ENCODE data around the gene EFNB2. TPM values are rescaled to one million over a fixed set of nuclear protein-coding genes. Genes with fewer than 3 reads are reported as not detected.

EFNB2 gene
- total and polyA plus RNA-seq, 2 of the 13 experiments (the other 11 are each of a cell fraction or from before 2014, with no cell fraction given) = 0.11 to 0.20 TPM

DNA sequence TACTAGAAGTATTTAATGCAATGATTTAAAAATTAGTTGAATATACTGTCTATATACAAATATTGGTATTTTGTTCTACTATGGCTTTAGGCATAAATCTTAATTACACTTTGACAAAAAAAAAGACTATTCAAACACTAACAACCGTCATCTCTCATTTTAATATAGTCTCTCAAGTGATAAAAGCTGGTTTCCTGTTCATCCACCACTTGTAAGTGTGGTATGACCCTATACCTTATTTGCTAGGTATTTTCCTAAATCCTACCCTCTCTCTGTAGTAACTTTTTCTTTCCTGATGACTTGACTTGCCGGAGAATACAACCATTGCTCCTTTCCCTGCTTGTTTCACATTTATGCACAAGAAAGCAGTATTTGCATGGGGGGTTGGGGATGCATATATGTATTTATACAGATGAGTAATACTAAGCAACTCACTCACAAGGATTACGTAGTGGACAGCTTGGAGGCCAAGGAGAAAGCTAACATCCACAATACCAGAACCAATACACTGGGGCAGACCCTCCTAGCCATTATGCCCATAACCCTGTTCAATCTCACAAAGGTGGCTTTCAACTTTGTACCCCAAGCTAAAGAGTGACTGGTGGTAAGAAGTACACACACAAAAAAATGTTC is 12.7 kb upstream of the EFNB2 start:
- no peak overlapping the region for H3K27ac ChIP-seq (ENCODE audit: extremely low read length, insufficient read depth, low read length)
- ChIA-PET POLR2A (no interaction called here), CTCF (ENCODE audit: low intra/inter-chr PET ratio, low total read pairs) (no interaction called here)
- WGBS (ENCODE audit: low lambda C conversion rate) = 97% methylated on average over 3 of the region's 3 CpGs
- peaks cover 2 to 49% of the 10 kb centered on the region in 2 experiments; a peak in 4 of 5 replicates for H3K36me3 ChIP-seq (replicated peaks in 1 of 2; ENCODE audit: control insufficient read depth in 1 of 2, insufficient read depth in 2 of 2, low read length in 2 of 2)
- in situ Hi-C loops (cut with HindIII; ENCODE audit: extremely low pct_ligation_motif_present, low pct_unique_long_range_greater_than_20kb) (loop anchor here (25.0 kb wide), 2 partner anchors 1136 to 1986 kb away; no protein-coding TSS in a partner anchor), intact Hi-C loops (cut with micrococcal nuclease; ENCODE audit: unreplicated experiment) (no loop called here)
- H3K9ac ChIP-seq (ENCODE audit: insufficient read depth, low read depth, low read length) = no peak overlapping the region
- H3K4me3 ChIP-seq (replicated peaks in 1 of 3; ENCODE audit: insufficient read depth in 1 of 3, low read depth in 2 of 3, low read length in 3 of 3) = no peak overlapping the region
- BruUV-seq (replicated peaks) = no TSS peak
- ATAC-seq = no peak
- H3K79me2 ChIP-seq (ENCODE audit: insufficient read depth, low read length) = peaks cover 25% of the 10 kb centered on the region
- no peaks in the 10 kb centered on the region for H3K9me3 ChIP-seq (ENCODE audit: low read length)
- peaks cover 12% of the 10 kb centered on the region; the same call in 1 of the 2 replicates for H4K20me1 ChIP-seq (ENCODE audit: insufficient read depth, low read length)
- no peak overlapping the region for H2AFZ ChIP-seq (ENCODE audit: low read length)
- DNase-seq (ENCODE audit: low spot score) = no peak
- no peak overlapping the region for H3K4me2 ChIP-seq (ENCODE audit: low read depth, low read length)
- FAIRE-seq = no peak
- H3K4me1 ChIP-seq (ENCODE audit: insufficient read depth, low read length) = no peaks in the 10 kb centered on the region
- no peaks in the 10 kb centered on the region for H3K27me3 ChIP-seq (ENCODE audit: control insufficient read depth in 1 of 2, insufficient read depth in 2 of 2, low read length in 2 of 2)
- no peak for TF ChIP-seq FOXA1 (IDR thresholded peaks at IDR 0.05)
- TF ChIP-seq FOXA1 (CRISPR knock-in tag; IDR thresholded peaks at IDR 0.05) = no peak
- TF ChIP-seq CBX2 (IDR thresholded peaks at IDR 0.05; ENCODE audit: low read depth, low read length) = no peak
- TF ChIP-seq CBX2 (CRISPR knock-in tag; IDR thresholded peaks at IDR 0.05; ENCODE audit: low read depth) = no peak
- TF ChIP-seq ZNF629 (CRISPR knock-in tag; conservative IDR thresholded peaks at IDR 0.05) = no peak
- TF ChIP-seq, protein P1, sequence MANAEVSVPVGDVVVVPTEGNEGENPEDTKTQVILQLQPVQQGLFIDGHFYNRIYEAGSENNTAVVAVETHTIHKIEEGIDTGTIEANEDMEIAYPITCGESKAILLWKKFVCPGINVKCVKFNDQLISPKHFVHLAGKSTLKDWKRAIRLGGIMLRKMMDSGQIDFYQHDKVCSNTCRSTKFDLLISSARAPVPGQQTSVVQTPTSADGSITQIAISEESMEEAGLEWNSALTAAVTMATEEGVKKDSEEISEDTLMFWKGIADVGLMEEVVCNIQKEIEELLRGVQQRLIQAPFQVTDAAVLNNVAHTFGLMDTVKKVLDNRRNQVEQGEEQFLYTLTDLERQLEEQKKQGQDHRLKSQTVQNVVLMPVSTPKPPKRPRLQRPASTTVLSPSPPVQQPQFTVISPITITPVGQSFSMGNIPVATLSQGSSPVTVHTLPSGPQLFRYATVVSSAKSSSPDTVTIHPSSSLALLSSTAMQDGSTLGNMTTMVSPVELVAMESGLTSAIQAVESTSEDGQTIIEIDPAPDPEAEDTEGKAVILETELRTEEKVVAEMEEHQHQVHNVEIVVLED (CRISPR knock-in tag; IDR thresholded peaks at IDR 0.05; ENCODE audit: borderline replicate concordance) = no peak
- TF ChIP-seq POLR2G (IDR thresholded peaks at IDR 0.05; ENCODE audit: low read depth, low read length) = no peak
- TF ChIP-seq NR2F2 (IDR thresholded peaks at IDR 0.05; ENCODE audit: borderline replicate concordance, low read depth) = no peak
- no peak for TF ChIP-seq ZNF644 (CRISPR knock-in tag; IDR thresholded peaks at IDR 0.05; ENCODE audit: low read depth)
- TF ChIP-seq, protein P2, sequence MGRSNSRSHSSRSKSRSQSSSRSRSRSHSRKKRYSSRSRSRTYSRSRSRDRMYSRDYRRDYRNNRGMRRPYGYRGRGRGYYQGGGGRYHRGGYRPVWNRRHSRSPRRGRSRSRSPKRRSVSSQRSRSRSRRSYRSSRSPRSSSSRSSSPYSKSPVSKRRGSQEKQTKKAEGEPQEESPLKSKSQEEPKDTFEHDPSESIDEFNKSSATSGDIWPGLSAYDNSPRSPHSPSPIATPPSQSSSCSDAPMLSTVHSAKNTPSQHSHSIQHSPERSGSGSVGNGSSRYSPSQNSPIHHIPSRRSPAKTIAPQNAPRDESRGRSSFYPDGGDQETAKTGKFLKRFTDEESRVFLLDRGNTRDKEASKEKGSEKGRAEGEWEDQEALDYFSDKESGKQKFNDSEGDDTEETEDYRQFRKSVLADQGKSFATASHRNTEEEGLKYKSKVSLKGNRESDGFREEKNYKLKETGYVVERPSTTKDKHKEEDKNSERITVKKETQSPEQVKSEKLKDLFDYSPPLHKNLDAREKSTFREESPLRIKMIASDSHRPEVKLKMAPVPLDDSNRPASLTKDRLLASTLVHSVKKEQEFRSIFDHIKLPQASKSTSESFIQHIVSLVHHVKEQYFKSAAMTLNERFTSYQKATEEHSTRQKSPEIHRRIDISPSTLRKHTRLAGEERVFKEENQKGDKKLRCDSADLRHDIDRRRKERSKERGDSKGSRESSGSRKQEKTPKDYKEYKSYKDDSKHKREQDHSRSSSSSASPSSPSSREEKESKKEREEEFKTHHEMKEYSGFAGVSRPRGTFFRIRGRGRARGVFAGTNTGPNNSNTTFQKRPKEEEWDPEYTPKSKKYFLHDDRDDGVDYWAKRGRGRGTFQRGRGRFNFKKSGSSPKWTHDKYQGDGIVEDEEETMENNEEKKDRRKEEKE (IDR thresholded peaks at IDR 0.05) = no peak
- TF ChIP-seq, protein P3, sequence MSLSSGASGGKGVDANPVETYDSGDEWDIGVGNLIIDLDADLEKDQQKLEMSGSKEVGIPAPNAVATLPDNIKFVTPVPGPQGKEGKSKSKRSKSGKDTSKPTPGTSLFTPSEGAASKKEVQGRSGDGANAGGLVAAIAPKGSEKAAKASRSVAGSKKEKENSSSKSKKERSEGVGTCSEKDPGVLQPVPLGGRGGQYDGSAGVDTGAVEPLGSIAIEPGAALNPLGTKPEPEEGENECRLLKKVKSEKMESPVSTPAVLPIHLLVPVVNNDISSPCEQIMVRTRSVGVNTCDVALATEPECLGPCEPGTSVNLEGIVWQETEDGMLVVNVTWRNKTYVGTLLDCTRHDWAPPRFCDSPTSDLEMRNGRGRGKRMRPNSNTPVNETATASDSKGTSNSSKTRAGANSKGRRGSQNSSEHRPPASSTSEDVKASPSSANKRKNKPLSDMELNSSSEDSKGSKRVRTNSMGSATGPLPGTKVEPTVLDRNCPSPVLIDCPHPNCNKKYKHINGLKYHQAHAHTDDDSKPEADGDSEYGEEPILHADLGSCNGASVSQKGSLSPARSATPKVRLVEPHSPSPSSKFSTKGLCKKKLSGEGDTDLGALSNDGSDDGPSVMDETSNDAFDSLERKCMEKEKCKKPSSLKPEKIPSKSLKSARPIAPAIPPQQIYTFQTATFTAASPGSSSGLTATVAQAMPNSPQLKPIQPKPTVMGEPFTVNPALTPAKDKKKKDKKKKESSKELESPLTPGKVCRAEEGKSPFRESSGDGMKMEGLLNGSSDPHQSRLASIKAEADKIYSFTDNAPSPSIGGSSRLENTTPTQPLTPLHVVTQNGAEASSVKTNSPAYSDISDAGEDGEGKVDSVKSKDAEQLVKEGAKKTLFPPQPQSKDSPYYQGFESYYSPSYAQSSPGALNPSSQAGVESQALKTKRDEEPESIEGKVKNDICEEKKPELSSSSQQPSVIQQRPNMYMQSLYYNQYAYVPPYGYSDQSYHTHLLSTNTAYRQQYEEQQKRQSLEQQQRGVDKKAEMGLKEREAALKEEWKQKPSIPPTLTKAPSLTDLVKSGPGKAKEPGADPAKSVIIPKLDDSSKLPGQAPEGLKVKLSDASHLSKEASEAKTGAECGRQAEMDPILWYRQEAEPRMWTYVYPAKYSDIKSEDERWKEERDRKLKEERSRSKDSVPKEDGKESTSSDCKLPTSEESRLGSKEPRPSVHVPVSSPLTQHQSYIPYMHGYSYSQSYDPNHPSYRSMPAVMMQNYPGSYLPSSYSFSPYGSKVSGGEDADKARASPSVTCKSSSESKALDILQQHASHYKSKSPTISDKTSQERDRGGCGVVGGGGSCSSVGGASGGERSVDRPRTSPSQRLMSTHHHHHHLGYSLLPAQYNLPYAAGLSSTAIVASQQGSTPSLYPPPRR (CRISPR knock-in tag; IDR thresholded peaks at IDR 0.05; ENCODE audit: borderline replicate concordance) = no peak
- TF ChIP-seq, protein P4, sequence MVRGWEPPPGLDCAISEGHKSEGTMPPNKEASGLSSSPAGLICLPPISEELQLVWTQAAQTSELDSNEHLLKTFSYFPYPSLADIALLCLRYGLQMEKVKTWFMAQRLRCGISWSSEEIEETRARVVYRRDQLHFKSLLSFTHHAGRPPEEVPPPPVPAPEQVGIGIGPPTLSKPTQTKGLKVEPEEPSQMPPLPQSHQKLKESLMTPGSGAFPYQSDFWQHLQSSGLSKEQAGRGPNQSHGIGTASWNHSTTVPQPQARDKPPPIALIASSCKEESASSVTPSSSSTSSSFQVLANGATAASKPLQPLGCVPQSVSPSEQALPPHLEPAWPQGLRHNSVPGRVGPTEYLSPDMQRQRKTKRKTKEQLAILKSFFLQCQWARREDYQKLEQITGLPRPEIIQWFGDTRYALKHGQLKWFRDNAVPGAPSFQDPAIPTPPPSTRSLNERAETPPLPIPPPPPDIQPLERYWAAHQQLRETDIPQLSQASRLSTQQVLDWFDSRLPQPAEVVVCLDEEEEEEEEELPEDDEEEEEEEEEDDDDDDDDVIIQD (CRISPR knock-in tag; IDR thresholded peaks at IDR 0.05; ENCODE audit: low read depth) = no peak
- TF ChIP-seq MBNL3 (CRISPR knock-in tag; conservative IDR thresholded peaks at IDR 0.05) = no peak
- TF ChIP-seq AGO1 (IDR thresholded peaks at IDR 0.05; ENCODE audit: low read depth, low read length, poor library complexity, severe bottlenecking) = no peak
